Esophagus muscularis mucosa (tissue), 4 donors: Measurements from ENCODE around the gene ZMIZ1.

Experiments used
- EP300 ChIP-seq: sonication (generic); formaldehyde crosslinking; IDR thresholded peaks from one replicate; pipeline ENCODE4 v1.6.1; 2017; ENCODE audit warnings: antibody characterized with exemption
- POLR2A ChIP-seq: fragments of 450-650 bp; IDR thresholded peaks from one replicate; pipeline ENCODE4 v1.6.1; 2017; ENCODE audit warnings: antibody characterized with exemption, moderate library complexity, mild to moderate bottlenecking, low read depth
- POLR2AphosphoS5 ChIP-seq, 2 donors: sonication (generic); formaldehyde crosslinking; IDR thresholded peaks; one replicate each; pipeline ENCODE4 v1.6.1; 2017; ENCODE audit warnings: antibody characterized with exemption in 2 of 2
- TF ChIP-seq, protein P1 (sequence below), 3 experiments: fragments of 200-600 bp in 2 of 3; fragments of 450-650 bp in 1 of 3; sonication (generic) in 2 of 3; IDR thresholded peaks; one replicate each; pipeline ENCODE4 v1.5.1; 2017 to 2019; ENCODE audit warnings: antibody characterized with exemption in 3 of 3, mild to moderate bottlenecking in 2 of 3, moderate library complexity in 1 of 3

DNA sequence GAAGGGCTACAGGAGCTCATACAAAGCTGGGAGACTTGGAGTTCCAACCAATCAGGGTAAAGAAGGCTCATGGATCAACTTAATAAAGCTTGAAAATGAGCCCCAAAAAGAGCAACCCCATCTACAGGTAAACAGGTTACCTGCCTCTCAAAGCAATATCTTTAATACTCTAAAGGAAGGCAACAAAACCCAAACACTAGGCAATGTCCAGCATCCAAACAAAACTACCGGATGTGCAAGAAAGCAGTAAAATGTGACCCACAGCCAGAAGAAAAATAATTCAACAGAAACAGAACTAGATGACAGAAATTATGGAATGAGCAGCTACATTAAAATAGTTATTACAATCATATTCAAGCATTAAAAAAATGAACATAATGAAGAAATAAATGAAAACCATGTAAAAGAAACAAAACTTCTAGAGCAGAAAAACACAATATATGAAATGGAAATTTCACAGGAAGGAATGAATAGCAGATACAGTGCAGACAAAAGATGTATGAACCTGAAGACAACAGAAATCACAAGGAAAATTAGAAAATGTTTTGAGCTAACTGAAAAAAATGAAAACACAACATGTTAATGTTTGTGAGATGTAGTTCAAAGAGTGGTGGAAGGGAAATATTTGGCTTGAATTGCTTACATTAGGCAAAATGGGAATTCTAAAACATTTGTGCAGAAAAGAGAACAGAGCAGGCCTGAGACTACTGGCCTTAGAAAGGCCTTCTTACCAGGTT is 30.5 kb upstream of the ZMIZ1 start:
- TF ChIP-seq, protein P1, sequence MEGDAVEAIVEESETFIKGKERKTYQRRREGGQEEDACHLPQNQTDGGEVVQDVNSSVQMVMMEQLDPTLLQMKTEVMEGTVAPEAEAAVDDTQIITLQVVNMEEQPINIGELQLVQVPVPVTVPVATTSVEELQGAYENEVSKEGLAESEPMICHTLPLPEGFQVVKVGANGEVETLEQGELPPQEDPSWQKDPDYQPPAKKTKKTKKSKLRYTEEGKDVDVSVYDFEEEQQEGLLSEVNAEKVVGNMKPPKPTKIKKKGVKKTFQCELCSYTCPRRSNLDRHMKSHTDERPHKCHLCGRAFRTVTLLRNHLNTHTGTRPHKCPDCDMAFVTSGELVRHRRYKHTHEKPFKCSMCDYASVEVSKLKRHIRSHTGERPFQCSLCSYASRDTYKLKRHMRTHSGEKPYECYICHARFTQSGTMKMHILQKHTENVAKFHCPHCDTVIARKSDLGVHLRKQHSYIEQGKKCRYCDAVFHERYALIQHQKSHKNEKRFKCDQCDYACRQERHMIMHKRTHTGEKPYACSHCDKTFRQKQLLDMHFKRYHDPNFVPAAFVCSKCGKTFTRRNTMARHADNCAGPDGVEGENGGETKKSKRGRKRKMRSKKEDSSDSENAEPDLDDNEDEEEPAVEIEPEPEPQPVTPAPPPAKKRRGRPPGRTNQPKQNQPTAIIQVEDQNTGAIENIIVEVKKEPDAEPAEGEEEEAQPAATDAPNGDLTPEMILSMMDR (IDR thresholded peaks at IDR 0.05) = no peak
- TF ChIP-seq POLR2A (no peak), POLR2AphosphoS5 (IDR thresholded peaks at IDR 0.05) (no peak), EP300 (no peak)
